DND-41 (cell line): ENCODE measurements around the gene SGCD.

Source experiments
- EZH2 ChIP-seq: IDR thresholded peaks from 3 replicates; pipeline ENCODE4 v1.6.1; 2012; ENCODE audit warnings: borderline replicate concordance, low read depth, mild to moderate bottlenecking, moderate library complexity, low read length, inconsistent platforms; ENCODE audit not compliant: severe bottlenecking
- TF ChIP-seq, protein P1 (sequence below): IDR thresholded peaks from 2 replicates; pipeline ENCODE4 v1.5.1; 2012; ENCODE audit warnings: borderline replicate concordance, low read length, moderate library complexity, mild to moderate bottlenecking; ENCODE audit not compliant: poor library complexity, severe bottlenecking; ENCODE audit errors: extremely low read depth

- TF ChIP-seq EZH2, result no peak
- TF ChIP-seq, protein P1, sequence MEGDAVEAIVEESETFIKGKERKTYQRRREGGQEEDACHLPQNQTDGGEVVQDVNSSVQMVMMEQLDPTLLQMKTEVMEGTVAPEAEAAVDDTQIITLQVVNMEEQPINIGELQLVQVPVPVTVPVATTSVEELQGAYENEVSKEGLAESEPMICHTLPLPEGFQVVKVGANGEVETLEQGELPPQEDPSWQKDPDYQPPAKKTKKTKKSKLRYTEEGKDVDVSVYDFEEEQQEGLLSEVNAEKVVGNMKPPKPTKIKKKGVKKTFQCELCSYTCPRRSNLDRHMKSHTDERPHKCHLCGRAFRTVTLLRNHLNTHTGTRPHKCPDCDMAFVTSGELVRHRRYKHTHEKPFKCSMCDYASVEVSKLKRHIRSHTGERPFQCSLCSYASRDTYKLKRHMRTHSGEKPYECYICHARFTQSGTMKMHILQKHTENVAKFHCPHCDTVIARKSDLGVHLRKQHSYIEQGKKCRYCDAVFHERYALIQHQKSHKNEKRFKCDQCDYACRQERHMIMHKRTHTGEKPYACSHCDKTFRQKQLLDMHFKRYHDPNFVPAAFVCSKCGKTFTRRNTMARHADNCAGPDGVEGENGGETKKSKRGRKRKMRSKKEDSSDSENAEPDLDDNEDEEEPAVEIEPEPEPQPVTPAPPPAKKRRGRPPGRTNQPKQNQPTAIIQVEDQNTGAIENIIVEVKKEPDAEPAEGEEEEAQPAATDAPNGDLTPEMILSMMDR, result no peak
These were observed 351.0 kb downstream of the SGCD start for GRCh38 chr5:156677963-156678362.
